ENCODE results near the gene PKP4.

DNA sequence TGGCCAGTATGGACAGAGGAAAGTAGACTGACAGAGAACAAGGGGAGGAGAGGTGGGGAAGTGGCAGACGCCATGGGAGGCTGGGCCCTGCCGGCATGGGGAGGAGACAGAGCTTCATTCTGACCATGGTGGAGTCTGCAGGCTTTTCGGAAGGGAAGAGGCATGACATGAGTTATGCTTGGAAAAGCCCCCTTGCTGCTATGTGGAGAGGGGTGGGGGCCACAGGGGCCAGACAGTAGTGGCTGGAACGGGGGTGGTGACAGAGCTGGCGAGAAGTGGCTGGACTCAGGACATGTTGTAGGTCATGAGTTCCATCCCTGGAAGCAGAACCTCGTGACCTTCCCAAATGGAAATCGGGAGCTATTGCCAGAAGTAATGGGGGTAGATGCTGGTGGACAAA, 271.7 kb downstream of the PKP4 start:
- TF ChIP-seq POLR2AphosphoS5 (IDR thresholded peaks at IDR 0.05; ENCODE audit: low read depth, low read length), result no peak
- TF ChIP-seq, protein P1, sequence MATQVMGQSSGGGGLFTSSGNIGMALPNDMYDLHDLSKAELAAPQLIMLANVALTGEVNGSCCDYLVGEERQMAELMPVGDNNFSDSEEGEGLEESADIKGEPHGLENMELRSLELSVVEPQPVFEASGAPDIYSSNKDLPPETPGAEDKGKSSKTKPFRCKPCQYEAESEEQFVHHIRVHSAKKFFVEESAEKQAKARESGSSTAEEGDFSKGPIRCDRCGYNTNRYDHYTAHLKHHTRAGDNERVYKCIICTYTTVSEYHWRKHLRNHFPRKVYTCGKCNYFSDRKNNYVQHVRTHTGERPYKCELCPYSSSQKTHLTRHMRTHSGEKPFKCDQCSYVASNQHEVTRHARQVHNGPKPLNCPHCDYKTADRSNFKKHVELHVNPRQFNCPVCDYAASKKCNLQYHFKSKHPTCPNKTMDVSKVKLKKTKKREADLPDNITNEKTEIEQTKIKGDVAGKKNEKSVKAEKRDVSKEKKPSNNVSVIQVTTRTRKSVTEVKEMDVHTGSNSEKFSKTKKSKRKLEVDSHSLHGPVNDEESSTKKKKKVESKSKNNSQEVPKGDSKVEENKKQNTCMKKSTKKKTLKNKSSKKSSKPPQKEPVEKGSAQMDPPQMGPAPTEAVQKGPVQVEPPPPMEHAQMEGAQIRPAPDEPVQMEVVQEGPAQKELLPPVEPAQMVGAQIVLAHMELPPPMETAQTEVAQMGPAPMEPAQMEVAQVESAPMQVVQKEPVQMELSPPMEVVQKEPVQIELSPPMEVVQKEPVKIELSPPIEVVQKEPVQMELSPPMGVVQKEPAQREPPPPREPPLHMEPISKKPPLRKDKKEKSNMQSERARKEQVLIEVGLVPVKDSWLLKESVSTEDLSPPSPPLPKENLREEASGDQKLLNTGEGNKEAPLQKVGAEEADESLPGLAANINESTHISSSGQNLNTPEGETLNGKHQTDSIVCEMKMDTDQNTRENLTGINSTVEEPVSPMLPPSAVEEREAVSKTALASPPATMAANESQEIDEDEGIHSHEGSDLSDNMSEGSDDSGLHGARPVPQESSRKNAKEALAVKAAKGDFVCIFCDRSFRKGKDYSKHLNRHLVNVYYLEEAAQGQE (IDR thresholded peaks at IDR 0.05; ENCODE audit: insufficient read depth in 1 of 2, low read depth in 2 of 2, low read length in 2 of 2), result no peak
